ENCODE measurements around the gene RNU6-9.
"Not testable (repeated sequence)": the region's sequence is repeated elsewhere in the genome, so short reads cannot be mapped to it uniquely, and the experiment has no call there.

RNU6-9 gene

DNA sequence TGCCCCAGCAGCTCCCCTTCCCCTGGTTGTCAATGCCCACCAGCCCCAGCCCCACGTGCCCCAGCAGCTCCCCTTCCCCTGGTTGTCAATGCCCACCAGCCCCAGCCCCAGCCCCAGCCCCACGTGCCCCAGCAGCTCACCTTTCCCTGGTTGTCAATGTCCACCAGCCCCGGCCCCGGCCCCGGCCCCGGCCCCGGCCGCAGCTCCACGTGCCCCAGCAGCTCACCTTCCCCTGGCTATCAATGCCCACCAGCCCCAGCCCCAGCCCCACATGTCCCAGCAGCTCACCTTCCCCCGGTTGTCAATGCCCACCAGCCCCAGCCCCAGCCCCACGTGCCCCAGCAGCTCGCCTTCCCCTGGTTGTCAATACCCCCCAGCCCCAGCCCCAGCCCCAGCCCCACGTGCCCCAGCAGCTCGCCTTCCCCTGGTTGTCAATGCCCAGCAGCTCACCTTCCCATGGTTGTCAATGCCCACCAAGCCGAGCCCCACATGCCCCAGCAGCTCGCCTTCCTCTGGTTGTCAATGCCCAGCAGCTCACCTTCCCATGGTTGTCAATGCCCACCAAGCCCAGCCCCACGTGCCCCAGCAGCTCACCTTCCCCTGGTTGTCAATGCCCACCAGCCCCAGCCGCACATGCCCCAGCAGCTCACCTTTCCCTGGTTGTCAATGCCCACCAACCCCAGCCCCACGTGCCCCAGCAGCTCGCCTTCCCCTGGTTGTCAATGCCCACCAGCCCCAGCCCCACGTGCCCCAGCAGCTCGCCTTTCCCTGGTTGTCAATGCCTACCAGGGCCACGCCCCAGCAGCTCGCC, 14.3 kb upstream of the RNU6-9 start:
- DNase-seq (ENCODE audit: low spot score), result not testable (repeated sequence)

DNA sequence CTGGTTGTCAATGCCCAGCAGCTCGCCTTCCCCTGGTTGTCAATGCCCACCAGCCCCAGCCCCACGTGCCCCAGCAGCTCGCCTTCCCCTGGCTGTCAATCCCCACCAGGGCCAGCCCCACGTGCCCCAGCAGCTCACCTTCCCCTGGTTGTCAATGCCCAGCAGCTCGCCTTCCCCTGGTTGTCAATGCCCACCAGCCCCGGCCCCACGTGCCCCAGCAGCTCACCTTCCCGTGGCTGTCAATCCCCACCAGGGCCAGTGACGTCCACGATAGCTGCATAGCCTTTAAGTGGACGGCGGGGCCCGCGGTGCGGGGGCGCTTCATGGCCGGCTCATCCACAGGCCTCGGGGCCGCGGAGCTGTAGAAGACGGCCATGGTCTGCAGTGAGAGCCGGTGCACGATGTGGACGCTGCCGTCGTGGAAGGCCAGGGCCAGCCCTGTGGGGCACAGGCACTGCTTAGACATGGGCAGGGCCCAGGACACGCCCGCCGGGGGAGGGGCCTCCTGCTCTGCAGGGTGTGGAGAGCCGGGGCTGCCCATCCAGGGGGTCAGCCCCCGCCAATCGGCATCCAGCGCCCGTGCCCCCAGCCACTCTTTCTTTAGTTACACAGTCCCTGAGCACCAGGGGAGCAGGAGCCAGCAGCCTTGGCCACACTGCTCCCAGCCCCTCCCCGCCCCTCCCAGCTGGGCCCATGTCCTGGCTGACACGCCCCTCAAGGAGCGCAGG, 13.4 kb upstream of the RNU6-9 start:
- no peak for DNase-seq (ENCODE audit: low spot score)

DNA sequence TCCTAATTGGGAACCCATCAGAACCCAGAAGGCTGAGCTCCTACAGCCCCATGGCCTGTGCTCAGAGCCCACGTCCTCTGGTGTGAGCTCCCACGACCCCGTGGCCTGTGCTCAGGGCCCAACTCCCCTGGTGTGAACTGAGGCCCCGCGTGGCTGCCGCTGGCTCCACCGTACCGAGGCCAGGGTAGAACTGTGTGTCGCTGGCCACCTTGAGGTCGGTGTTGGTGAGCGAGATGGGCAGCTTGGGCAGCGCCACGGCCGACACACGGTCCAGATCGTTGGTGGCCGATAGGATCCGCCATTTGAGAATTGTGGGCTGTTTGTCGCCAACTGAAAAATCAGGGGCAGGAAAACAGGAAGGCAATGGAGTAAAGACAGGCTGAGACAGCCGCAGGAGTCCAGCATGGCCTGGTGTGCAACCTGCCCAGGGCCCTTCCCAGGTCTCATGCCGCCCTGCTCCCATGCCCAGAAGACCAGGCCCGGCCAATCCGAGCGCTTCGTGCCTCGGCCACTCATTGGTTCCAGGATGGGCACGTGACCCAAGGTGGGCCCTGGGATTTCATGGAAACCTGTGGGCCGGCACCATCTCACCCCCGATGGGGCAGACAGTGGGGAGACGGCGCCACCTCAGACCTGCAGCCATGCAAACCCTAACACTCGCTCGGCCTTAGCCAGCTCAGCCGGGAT, 11.8 kb upstream of the RNU6-9 start:
- no peak for DNase-seq (ENCODE audit: low spot score)

DNA sequence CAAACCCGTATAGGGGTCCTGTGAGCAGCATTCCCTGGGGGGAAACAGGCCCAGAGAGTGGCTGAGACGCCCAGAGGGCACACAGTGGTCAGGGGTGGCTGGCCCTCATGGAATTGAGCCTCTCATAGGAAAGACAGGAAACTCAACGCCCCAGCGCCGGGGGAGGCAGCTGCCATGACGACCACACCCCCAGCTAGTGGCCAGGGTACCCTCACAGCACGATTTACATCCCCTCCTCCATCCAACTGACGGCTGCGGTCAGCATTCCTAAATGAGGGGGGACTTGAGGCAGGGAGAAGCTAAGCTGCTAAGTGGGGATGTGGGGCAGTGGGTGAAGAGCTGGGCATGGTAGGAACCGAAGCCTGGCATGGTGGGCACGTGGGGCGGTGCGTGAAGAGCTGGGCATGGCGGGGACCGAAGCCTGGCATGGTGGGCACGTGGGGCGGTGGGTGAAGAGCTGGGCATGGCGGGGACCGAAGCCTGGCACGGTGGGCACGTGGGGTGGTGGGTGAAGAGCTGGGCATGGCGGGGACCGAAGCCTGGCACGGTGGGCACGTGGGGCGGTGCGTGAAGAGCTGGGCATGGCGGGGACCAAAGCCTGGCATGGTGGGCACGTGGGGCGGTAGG, 10.3 kb upstream of the RNU6-9 start:
- DNase-seq (ENCODE audit: low spot score), result no peak

DNA sequence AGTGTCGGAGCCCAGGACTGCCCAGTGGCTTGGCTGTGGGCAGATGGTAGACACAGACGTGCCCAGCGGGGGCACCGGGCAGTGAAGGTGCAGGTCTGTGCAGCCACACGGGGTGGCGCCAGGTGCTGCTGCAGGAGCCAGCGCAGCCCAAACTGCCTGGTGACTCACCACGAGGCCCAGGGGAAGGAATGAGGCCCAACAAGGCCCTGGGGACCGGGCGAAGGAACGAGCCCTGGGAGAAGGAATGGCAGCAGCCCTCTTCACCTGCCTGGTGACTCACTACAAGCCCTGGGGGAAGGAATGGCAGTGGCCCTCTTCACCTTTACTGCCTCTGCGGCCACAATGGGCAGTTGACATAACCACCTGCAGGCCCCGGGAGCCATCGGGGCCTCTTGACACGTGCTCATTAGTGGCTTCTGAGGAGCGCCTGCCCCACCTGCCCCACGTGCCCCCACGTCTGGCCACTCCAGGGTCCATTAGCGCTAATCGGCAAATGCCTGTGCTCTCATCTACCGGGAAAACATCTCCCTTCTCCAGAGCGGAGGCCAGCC, 9.5 kb upstream of the RNU6-9 start:
- DNase-seq (ENCODE audit: low spot score), result no peak

DNA sequence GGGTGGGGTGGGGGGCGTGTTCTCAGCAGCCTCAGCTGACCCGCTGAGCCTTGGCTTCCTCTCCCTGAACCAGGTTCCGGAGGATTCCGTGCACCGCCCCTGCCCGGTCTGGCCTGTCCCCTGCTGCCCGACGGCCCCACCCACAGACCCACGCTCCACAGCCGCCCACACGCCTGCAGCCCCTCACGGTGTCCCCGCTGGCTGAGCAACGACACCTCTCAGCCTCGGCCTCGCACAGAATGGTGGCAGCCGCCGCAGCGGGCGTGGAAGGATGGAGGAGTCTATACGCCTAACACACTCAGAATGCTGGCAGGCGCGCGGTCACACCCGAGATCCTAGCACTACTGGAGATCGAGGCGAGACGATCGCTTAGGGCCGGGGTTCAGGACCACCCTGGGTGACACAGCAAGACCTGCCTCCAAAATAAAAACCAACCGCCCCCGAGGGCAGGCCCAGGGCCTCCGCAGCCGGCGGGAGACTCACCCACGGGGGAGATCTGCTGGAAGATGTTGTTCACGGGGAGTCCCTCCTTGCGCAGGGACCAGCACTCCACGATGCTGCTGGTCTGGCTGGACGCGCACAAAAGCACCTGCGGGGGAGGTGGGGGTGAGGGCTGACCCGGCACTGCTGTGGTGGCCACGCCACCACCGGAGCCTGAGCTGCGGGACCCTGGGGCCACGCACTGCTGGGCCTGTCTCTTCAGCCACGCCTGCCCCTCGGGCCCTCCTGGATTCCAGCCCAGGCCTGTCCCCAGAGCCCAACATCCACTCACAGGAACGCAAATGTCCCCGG, 8.7 kb upstream of the RNU6-9 start:
- no peak for DNase-seq (ENCODE audit: low spot score)

DNA sequence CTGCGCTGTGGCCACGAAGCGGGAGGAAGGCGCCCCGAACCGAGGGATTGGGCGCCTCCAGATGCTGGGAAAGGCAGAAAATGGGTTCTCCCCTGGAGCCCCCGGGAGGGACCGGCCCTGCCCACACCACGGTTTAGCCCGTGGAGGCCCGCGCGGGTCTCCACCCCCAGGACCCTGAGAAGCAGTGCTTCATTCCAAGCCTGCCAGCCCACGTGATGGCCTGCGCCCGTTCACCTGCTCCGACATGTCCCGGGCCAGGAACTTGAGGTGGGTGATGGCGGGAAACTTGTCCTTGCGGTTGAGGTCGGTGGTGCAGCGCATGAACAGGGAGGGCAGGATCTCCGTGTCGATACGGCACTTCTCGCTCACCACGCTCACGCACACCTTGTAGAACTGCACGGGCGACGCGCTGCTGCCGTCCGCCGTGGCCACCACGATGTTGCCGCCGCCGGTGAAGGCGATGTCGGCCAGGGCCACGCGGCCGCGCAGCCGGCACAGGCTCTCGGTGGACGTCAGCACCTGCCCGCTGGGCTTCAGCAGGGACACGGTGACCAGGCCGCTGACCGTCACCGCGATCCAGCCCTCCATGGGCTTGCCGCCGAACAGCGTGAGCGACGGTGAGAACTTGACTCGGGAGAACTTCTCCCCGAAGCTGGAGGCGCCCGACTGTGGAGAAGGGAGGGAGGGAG, 7.6 kb upstream of the RNU6-9 start:
- no peak for DNase-seq (ENCODE audit: low spot score)

DNA sequence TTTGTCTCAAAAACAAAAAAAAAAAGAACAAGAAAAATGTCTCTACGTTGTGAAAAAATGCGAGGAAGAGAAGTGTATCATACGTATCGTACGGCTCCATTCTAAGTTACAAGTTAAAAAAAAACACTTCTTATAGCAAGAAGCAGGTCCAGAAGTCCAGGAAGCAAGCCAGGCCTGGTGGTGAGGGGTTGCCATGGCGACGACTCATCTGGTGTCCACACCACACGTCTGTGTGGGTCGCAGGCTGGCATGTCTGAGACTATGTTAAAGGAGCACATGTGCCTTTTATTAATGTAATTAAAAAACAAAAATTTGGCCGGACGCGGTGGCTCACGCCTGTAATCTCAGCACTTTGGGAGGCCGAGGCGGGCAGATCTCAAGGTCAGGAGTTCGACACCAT, 6.2 kb upstream of the RNU6-9 start:
- DNase-seq (ENCODE audit: low spot score), result no peak

DNA sequence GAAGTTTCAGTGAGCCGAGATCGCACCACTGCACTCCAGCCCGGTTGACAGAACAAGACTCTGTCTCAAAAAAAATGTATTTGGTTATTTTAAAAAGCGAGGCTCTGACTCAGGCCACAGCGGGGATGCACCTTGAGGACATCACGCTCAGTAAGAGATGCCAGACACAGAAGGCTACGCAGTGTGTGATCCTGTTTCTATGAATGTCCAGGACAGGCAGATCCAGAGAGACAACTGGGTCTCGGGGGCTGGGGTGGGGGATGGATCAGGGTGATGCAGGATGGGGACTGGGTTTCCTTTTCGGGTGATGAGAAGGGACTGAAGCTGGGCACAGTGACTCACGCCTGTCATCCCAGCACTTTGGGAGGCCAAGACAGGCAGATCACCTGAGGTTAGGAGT, 5.7 kb upstream of the RNU6-9 start:
- no peak for DNase-seq (ENCODE audit: low spot score)

DNA sequence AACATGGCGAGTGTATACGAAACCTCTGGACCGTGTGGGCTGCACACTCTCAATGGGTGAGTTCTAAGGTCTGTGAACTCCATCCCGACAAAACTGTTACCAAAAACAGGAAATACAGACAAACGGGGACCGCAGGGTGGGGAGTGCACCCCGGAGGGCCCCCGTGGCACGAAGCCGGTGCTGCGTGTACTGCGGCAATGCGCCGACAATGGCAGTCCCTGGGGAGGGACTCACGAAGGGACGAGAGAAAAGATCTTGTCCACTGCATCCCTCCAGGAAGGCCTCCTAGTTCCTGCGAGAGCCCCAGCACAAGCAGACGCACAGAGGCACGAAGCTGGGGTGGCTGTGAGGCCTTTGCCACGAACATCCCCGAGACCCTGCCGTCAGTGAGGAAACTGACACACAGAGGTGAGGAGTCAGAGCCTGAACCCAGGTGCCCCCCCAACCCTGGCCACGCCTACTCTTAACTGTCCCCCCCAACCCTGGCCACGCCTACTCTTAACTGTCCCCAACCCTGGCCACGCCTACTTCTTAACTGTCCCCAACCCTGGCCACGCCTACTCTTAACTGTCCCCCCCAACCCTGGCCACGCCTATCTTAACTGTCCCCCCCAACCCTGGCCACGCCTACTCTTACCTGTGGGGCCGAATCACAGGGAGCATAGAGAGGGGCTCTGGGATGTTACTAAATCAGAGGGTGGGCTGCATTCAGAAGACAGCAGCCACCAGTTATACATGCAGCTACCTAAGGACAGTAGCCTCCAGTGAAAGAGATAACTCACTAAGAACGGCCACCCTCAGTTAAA, 4.5 kb upstream of the RNU6-9 start:
- DNase-seq (ENCODE audit: low spot score), result no peak

DNA sequence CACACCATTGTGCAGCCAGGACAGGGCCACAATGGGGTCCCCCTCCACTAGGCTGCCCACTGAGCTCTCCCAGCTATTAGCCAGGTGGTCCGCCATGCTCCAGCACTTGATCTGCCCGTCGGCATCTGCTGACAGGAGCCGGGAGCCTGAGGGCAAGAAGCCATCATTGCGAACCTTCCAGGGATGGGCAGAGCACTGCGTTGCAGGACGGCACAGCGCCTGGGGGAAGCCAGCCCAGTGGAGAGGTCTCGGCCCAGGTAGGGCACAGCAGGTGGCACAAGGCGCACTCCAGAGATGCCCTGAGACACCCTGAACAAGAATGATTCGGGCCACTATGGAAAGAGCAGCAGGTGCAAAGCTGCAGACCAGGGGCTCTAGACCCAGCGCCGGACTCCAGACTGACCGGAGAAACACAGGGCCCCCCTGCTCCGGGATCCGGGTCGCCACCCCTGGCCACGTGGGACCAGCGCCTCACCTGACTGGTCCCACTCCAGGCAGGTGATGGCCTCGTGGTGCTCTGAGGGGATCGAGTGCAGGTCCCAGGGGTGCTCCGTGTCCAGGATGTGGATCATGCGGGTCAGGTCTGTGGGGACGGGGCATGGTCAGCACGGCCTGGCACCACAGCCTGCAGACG, 3.5 kb upstream of the RNU6-9 start:
- no peak for DNase-seq (ENCODE audit: low spot score)

DNA sequence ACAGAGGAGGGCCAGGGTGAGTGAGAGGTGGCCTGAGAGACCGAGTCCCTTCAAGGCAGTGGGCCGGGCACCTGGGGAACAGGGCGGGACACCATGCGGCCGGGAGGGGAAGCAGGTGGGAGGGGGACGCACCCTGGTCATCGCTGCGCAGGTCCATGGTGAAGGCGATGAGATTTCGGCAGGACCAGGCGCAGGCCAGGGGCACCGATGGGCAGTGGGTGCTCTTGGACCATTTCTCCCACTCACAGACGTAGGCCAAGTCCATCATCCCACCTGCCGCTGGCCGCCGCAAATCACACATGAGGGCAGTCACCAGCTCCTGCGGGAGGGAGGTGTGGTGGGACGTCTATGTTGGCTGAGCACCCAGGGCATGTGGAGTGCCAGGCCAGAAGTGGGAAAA, 2.5 kb upstream of the RNU6-9 start:
- DNase-seq (ENCODE audit: low spot score), result no peak

DNA sequence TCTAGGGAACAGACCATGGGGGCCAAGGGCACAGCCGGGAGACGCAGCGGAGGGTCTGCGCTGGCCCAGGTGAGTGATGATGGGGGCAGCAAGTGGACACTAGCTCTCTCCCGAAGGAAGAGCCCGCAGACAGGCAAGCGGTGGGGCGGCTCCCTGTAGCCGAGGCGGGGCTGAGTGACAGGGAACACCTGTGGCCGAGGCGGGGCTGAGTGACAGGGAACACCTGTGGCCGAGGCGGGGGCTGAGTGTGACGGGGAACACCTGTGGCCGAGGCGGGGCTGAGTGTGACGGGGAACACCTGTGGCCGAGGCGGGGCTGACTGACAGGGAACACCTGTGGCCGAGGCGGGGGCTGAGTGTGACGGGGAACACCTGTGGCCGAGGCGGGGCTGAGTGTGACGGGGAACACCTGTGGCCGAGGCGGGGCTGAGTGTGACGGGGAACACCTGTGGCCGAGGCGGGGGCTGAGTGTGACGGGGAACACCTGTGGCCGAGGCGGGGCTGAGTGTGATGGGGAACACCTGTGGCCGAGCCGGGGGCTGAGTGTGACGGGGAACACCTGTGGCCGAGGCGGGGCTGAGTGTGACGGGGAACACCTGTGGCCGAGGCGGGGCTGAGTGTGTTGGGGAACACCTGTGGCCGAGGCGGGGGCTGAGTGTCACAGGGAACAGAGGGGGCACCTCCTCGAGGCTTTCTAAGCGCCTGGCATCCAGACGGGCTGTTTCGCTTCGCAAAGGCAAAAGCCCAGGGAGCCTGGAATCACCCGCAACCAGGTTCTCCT, 1.7 kb upstream of the RNU6-9 start:
- DNase-seq (ENCODE audit: low spot score), result not testable (repeated sequence)

DNA sequence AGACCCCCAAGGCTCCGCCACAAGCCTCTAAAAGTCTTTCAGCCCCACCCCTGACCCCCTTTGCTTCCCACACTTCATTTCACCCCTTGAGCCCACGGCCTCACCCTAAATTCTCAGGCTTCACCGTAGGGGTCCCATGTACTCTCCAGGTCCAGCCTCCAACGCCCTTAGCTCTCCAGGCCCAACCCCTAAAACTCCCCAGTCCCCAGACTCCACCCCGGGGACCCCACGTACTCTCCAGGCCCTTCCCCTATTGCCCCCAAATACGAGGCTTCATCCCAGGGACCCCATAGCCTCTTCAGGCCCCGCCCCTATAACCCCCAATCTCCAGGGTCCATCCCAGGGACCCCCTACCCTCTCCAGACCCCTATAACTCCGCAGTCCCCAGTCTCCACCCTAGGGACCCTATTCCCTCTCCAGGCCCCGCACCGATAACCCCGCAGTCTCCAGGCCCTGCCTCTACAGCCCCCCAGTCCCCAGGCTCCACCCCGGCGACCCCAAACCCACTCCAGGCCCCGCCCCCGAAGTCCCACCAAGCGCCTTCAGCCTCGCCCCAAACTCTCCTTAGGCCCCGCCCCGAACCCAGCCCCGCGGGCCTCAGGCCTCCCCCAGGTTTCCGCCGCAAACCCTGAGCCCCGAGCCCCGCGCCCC, 916 bp upstream of the RNU6-9 start:
- peak; percentile 45 for DNase-seq (ENCODE audit: low spot score)

DNA sequence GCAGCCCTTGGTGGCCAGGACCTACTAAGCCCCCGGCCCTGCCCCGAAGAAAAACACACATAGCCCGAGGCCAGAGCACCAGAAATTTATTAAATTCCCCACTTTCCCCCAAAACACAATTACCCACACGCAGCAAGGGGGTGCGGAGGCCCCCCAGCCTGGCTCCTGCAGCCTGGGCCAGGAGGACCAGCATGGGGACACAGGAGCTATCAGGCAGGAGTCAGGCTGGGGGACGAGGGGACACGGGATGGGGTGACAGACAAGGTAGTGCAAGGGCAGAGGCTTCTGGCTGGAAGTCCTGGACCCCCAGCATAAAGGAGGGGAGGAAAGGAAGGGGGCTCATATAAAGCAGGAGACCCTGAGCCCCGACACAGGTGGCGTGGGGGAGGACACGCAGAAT, 3.1 kb downstream of the RNU6-9 start:
- no peak for DNase-seq (ENCODE audit: low spot score)

DNA sequence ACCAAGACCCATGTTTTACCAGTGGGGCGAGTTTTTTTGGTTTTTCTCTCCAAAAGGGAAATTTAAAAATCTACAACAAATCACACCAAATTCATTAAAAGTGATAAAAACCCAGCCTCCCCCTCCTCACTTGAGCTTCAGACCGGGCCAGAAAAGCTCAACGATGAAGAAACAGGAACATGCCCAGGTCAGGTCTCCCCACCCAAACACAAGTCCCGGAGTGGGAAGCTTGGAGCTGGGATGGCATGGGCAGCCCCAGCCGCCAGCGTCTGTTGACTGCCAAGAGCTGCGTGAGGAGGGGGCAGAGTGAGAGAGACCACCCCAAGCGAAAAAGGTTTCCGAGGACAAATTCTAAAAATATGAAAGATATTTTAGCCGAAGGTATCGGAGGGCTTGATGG, 3.7 kb downstream of the RNU6-9 start:
- no peak for DNase-seq (ENCODE audit: low spot score)

DNA sequence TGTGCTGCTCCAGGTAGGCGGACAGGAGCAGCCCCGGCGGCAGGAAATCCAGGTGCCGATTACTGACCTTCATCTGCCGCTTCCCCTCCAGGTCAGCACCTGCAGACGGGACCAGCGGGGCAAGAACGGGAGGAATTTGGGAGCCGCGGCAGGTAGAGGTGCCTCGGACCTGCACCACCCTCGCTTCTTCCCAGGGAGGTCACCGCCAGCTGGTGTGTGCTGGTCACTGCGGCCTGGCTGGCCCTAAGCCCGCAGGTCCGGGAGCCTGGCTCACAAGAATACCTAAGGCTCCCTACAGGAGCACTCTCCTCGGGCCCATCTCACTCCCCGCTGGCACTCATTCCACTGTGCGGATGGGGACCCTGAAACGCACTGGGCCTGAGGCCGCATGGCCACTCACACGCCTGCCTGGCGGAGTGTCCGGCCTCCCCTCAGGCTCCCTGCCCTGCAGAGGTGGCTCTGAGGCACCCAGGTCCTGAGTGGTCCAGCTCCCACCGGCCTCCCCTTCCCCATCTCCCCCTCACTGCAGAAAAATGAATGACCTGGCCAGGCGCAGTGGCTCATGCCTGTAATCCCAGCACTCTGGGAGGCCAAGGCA, 4.3 kb downstream of the RNU6-9 start:
- DNase-seq (ENCODE audit: low spot score), result peak; percentile 66

DNA sequence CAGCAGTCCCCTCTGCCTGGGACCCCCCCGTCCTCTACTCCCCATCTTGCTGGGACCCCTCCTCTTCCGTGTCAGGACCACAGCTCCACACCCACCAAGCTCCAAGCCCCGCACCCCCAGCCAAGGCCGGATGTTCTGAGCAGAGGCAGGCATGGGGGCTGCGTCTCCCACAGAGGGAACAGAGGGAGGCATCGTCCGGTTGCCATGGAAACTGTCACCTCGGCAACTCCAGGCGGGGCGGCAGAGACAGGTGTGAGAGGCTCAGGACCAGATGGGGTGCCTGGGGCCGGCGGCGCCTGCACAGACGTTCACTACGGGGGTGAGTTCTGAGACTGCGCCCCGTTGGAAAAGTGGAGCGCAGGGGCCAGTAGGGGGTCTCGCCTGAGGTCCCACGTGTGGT, 5.4 kb downstream of the RNU6-9 start:
- no peak for DNase-seq (ENCODE audit: low spot score)
